ENCODE results near the gene GLIS2.

The GLIS2 gene

DNA sequence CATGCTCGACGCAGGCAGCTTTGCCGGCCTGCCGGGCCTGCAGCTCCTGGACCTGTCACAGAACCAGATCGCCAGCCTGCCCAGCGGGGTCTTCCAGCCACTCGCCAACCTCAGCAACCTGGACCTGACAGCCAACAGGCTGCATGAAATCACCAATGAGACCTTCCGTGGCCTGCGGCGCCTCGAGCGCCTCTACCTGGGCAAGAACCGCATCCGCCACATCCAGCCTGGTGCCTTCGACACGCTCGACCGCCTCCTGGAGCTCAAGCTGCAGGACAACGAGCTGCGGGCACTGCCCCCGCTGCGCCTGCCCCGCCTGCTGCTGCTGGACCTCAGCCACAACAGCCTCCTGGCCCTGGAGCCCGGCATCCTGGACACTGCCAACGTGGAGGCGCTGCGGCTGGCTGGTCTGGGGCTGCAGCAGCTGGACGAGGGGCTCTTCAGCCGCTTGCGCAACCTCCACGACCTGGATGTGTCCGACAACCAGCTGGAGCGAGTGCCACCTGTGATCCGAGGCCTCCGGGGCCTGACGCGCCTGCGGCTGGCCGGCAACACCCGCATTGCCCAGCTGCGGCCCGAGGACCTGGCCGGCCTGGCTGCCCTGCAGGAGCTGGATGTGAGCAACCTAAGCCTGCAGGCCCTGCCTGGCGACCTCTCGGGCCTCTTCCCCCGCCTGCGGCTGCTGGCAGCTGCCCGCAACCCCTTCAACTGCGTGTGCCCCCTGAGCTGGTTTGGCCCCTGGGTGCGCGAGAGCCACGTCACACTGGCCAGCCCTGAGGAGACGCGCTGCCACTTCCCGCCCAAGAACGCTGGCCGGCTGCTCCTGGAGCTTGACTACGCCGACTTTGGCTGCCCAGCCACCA lies 65.4 kb downstream of the GLIS2 start:
- DNase-seq (ENCODE audit: low read depth, low spot score): no peak

DNA sequence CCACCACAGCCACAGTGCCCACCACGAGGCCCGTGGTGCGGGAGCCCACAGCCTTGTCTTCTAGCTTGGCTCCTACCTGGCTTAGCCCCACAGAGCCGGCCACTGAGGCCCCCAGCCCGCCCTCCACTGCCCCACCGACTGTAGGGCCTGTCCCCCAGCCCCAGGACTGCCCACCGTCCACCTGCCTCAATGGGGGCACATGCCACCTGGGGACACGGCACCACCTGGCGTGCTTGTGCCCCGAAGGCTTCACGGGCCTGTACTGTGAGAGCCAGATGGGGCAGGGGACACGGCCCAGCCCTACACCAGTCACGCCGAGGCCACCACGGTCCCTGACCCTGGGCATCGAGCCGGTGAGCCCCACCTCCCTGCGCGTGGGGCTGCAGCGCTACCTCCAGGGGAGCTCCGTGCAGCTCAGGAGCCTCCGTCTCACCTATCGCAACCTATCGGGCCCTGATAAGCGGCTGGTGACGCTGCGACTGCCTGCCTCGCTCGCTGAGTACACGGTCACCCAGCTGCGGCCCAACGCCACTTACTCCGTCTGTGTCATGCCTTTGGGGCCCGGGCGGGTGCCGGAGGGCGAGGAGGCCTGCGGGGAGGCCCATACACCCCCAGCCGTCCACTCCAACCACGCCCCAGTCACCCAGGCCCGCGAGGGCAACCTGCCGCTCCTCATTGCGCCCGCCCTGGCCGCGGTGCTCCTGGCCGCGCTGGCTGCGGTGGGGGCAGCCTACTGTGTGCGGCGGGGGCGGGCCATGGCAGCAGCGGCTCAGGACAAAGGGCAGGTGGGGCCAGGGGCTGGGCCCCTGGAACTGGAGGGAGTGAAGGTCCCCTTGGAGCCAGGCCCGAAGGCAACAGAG lies 66.3 kb downstream of the GLIS2 start:
- DNase-seq (ENCODE audit: low read depth, low spot score): no peak

DNA sequence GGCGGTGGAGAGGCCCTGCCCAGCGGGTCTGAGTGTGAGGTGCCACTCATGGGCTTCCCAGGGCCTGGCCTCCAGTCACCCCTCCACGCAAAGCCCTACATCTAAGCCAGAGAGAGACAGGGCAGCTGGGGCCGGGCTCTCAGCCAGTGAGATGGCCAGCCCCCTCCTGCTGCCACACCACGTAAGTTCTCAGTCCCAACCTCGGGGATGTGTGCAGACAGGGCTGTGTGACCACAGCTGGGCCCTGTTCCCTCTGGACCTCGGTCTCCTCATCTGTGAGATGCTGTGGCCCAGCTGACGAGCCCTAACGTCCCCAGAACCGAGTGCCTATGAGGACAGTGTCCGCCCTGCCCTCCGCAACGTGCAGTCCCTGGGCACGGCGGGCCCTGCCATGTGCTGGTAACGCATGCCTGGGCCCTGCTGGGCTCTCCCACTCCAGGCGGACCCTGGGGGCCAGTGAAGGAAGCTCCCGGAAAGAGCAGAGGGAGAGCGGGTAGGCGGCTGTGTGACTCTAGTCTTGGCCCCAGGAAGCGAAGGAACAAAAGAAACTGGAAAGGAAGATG lies 67.0 kb downstream of the GLIS2 start:
- DNase-seq (ENCODE audit: low read depth, low spot score): no peak

DNA sequence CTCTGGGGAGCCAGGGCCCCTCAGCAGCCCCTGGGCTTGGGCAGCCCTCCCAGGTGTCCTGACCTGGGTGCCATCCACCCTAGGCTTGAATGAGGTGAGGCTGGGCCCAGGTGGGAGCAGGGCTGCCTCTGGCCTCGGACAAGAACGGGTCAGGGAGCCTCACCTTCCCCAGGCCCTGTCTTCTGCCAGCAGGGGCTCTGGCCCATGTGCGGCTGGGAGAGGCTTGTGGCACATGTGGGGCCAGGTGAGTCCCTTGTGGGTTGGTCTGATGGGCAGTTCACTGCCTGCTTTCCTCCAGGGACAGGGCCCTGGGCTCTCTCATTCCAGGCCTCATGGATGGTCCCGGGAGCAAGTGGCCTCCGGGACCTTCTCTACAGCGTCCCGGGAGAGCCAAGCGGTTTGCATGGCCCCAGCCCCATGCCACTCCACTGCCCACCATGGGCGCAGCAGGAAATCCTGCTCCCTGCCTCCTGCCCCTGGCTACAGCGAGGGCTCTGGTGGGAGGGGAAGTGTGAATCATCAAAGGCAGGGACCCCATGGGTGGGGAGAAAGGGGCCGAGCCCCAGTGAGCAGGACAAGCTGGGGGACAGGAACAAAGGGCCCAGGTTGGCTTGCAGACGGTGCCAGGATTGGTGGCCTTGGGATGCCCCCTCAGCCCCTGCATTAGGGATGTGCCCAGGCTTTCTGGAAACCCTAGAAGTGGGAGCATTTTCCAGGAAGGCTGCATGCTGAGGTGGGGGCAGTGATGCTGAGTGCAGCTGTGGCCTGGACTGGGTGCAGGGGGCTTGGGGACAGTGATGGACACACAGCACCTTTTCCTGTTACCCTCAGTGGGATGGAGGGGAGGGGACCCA lies 68.0 kb downstream of the GLIS2 start:
- no peak for DNase-seq (ENCODE audit: low read depth, low spot score)

DNA sequence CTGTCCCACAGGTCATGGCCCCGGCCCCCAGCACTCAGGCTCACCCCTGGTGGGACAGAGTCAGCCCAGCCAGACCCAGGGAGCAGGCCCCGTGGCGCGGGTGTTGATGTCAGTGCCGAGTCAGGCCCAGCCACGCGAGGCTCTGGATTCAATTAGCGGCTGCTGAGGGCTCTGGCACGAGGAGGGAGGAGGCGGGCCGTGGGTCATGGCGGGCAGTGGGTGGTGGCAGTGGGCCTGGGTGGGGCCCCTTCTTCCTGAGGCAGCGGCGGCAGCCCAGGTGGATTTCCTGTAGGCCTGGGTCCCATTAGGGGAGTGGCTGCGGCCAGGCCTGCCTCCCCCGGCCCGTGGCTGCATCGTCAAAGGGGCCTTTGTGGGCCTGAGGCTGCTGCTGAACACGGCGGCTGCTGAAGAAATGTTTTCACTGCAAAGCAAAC lies 68.7 kb downstream of the GLIS2 start:
- peak; percentile 25 for DNase-seq (ENCODE audit: low read depth, low spot score)

GRCh38 chr16:4385066-4385788 lies 69.4 kb downstream of the GLIS2 start:
- no peak for DNase-seq (ENCODE audit: low read depth, low spot score)

DNA sequence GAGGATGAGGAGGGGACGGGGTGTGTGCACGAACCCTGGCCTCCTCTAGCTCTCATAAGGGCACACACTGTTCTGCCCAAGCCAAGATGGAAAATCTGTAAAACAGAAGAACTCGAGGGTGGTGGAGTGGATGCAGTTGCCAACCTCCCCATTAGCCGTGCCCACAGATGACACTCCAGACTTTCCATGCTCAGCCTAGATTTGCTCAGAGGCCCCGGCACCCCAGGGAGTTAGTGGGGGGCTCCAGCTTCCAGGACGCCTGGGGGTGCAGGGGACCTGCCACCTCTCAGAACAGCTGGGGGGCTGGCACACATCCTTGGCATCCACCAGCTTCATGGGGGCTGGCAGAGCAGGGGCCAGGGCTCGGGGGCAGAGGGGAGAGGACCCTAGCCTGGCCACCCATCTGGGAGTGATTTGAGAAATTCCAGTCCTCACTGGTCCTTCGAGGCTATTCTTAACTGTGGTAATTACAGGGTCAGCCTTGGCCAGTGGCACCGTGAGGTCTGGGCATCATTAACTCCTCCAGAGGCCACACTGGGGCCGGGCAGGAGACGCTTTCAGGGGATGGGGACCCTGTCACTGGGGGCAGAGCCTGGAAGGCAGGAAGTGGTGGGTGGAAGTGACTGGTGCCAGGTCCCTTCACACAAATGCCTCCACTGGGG lies 70.1 kb downstream of the GLIS2 start:
- no peak for DNase-seq (ENCODE audit: low read depth, low spot score)

- no peak for DNase-seq (ENCODE audit: low read depth, low spot score)
These were observed 70.6 kb downstream of the GLIS2 start for GRCh38 chr16:4386451-4386805.

GRCh38 chr16:4386951-4387565 lies 71.2 kb downstream of the GLIS2 start:
- no peak for DNase-seq (ENCODE audit: low read depth, low spot score)

DNA sequence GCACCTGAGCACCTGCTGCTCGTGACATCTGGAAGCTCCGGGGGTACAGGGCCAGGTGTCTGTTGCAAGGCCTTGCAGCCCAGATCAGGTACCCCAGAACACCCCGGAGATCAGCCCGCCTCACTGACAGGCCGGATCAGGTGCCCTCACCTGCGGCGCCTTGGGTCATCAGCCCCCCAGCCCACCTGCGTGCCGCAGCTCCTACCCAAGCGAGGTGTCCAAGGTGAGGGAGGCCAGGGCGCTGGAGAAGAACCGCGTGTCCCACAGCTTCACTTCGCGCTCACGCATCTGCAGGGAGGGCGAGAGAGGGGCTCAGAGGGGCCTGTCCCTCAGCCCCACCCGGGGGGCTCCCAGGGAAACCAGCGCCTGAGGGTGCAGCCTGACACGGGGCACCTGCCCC lies 71.9 kb downstream of the GLIS2 start:
- no peak for DNase-seq (ENCODE audit: low read depth, low spot score)

DNA sequence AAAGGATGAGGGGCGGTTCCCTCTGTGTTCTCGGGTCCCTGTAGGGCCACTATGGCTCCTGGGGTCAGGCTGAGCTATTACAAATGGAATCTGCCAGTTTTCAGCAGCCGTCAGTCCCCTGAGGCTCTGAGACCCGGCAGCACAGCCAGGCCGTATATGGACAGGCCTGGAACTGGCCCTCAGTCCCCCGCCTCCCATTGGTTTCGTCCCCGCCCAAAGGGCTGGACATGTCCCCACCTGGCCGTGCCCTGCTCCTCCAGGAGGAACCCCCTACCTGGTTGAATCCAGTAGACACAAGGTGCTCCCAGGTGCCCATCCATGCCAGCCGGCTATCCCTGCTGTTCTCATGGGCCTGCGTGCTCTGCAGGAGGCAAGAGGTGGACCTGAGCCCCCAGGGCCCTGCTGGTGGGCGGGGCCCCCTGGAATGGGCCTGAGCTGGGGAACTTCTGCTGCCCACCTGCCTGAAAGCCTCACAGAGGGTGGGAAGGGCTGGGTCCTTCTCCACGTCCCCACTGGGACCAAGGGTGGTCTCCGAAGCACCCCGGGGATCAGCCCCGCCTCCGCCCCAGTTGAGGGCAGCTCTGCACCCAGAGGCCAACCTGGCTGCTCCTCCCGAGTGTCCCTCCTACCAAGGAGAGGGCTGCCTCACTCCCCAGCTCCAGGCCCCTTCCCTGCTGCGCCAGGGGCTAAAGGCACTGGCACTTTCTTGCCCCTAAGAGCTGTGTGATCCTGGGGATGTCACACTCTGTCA lies 72.6 kb downstream of the GLIS2 start:
- peak; percentile 77 for DNase-seq (ENCODE audit: low read depth, low spot score)
